SK-N-SH treated with all-trans-retinoic acid at 6 μM for 48 hours (cell line): ENCODE measurements around the gene ARL15.

Experiments
- ARNTL ChIP-seq: fragments of 450-650 bp; formaldehyde crosslinking; IDR thresholded peaks from 2 replicates; pipeline ENCODE4 v1.5.0; 2020; ENCODE audit warnings: low read depth, mild to moderate bottlenecking, moderate library complexity, borderline replicate concordance
- CSDC2 ChIP-seq: fragments of 250-450 bp; sonication (Bioruptor Pico); IDR thresholded peaks from 2 replicates; pipeline ENCODE4 v1.5.0; 2020; ENCODE audit warnings: mild to moderate bottlenecking, moderate library complexity
- PPARA ChIP-seq: fragments of 250-450 bp; sonication (Bioruptor Pico); IDR thresholded peaks from 2 replicates; pipeline ENCODE4 v1.5.0; 2020; ENCODE audit warnings: mild to moderate bottlenecking, borderline replicate concordance
- SNAI2 ChIP-seq: fragments of 250-450 bp; sonication (Bioruptor Pico); IDR thresholded peaks from 2 replicates; pipeline ENCODE4 v1.5.0; 2020; ENCODE audit warnings: mild to moderate bottlenecking, moderate library complexity
- TOX ChIP-seq: fragments of 250-450 bp; sonication (Bioruptor Pico); IDR thresholded peaks from 2 replicates; pipeline ENCODE4 v1.8.0; 2021; ENCODE audit warnings: mild to moderate bottlenecking, moderate library complexity, borderline replicate concordance
- ZNF565 ChIP-seq: fragments of 450-650 bp; formaldehyde crosslinking; conservative IDR thresholded peaks from 2 replicates; pipeline ENCODE4 v1.5.0; 2020; ENCODE audit warnings: low read depth, mild to moderate bottlenecking, moderate library complexity
- ZNF70 ChIP-seq: fragments of 450-650 bp; formaldehyde crosslinking; IDR thresholded peaks from 2 replicates; pipeline ENCODE4 v1.5.0; 2020; ENCODE audit warnings: mild to moderate bottlenecking, moderate library complexity
- TF ChIP-seq, protein P1 (sequence below): fragments of 250-450 bp; sonication (Bioruptor Pico); IDR thresholded peaks from 2 replicates; pipeline ENCODE4 v1.5.1; 2020; ENCODE audit warnings: low read depth, mild to moderate bottlenecking, moderate library complexity
- TF ChIP-seq, protein P2 (sequence below): fragments of 250-450 bp; sonication (Bioruptor Pico); IDR thresholded peaks from 2 replicates; pipeline ENCODE4 v1.8.0; 2020; ENCODE audit warnings: mild to moderate bottlenecking, moderate library complexity, borderline replicate concordance

DNA sequence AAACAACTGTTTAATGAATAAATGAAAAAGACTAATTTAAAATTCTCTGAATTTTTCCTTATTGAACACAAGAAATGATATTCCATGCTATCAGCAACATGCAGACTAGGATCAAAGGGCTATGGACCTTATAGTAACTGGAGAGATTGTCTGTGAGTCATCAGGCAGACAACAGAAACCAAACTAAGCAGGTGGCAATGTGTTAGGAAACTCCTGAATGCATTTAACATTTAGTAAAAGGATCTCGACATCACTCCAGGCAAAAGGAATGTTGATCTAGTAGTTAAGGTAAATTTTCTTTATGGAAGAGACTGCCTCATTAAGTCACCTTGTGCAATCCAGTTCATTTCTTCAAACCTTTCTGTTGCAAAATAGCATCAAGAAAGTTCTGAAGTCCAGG, 58.4 kb downstream of the ARL15 start:
- TF ChIP-seq TOX (CRISPR knock-in tag), result no peak
- TF ChIP-seq ZNF565, result no peak
- TF ChIP-seq, protein P1, sequence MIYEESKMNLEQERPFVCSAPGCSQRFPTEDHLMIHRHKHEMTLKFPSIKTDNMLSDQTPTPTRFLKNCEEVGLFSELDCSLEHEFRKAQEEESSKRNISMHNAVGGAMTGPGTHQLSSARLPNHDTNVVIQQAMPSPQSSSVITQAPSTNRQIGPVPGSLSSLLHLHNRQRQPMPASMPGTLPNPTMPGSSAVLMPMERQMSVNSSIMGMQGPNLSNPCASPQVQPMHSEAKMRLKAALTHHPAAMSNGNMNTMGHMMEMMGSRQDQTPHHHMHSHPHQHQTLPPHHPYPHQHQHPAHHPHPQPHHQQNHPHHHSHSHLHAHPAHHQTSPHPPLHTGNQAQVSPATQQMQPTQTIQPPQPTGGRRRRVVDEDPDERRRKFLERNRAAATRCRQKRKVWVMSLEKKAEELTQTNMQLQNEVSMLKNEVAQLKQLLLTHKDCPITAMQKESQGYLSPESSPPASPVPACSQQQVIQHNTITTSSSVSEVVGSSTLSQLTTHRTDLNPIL (CRISPR knock-in tag), result no peak
- no peak for TF ChIP-seq CSDC2 (CRISPR knock-in tag)
- no peak for TF ChIP-seq ARNTL (CRISPR knock-in tag)
- TF ChIP-seq PPARA (CRISPR knock-in tag), result no peak
- no peak for TF ChIP-seq ZNF70 (CRISPR knock-in tag)
- TF ChIP-seq, protein P2, sequence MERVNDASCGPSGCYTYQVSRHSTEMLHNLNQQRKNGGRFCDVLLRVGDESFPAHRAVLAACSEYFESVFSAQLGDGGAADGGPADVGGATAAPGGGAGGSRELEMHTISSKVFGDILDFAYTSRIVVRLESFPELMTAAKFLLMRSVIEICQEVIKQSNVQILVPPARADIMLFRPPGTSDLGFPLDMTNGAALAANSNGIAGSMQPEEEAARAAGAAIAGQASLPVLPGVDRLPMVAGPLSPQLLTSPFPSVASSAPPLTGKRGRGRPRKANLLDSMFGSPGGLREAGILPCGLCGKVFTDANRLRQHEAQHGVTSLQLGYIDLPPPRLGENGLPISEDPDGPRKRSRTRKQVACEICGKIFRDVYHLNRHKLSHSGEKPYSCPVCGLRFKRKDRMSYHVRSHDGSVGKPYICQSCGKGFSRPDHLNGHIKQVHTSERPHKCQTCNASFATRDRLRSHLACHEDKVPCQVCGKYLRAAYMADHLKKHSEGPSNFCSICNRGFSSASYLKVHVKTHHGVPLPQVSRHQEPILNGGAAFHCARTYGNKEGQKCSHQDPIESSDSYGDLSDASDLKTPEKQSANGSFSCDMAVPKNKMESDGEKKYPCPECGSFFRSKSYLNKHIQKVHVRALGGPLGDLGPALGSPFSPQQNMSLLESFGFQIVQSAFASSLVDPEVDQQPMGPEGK (CRISPR knock-in tag), result no peak
- no peak for TF ChIP-seq SNAI2 (CRISPR knock-in tag)
